IPS-15b (cell line): Measurements from ENCODE around the gene PEX5L.
"Not testable (repeated sequence)": the region's sequence is repeated elsewhere in the genome, so short reads cannot be mapped to it uniquely, and the experiment has no call there.

Source experiments
- H3K27me3 ChIP-seq: one replicate; pipeline ENCODE4 v1.6.1; 2013; ENCODE audit warnings: low read length; ENCODE audit not compliant: control insufficient read depth, insufficient read depth
- H3K36me3 ChIP-seq: one replicate; pipeline ENCODE4 v1.6.1; 2013; ENCODE audit warnings: low read length; ENCODE audit not compliant: control insufficient read depth, insufficient read depth
- H3K4me1 ChIP-seq: one replicate; pipeline ENCODE4 v1.6.1; 2013; ENCODE audit warnings: mild to moderate bottlenecking, low read length; ENCODE audit not compliant: control insufficient read depth, insufficient read depth
- H3K4me3 ChIP-seq: one replicate; pipeline ENCODE4 v1.5.1; 2013; ENCODE audit warnings: low read depth, low read length
- H3K9ac ChIP-seq: one replicate; pipeline ENCODE4 v1.6.1; 2013; ENCODE audit warnings: low read depth, mild to moderate bottlenecking, low read length
- H3K9me3 ChIP-seq: one replicate; pipeline ENCODE4 v1.6.1; 2013; ENCODE audit warnings: mild to moderate bottlenecking, low read length; ENCODE audit not compliant: control insufficient read depth, insufficient read depth

PEX5L gene

DNA sequence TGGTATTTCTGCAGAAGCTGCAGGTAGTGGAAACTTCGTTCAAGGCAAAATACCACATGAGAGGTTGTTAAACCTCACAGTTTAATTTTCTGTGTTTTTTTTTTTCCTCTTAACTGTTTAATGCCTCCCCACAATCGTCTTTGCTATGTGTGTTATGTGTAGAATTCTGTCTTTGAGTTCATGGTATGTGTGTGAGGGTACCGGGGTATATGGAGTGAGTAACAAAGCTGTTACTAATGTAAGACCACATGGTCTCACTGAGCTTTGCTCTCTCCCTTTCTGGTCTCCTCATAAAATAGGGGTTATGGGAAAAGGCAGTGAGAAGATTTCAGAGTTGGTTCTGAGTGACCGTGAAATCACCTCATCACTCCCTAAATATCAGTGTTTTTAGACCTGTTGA, 240.3 kb downstream of the PEX5L start:
- H3K4me3 ChIP-seq, result no peak overlapping the region

DNA sequence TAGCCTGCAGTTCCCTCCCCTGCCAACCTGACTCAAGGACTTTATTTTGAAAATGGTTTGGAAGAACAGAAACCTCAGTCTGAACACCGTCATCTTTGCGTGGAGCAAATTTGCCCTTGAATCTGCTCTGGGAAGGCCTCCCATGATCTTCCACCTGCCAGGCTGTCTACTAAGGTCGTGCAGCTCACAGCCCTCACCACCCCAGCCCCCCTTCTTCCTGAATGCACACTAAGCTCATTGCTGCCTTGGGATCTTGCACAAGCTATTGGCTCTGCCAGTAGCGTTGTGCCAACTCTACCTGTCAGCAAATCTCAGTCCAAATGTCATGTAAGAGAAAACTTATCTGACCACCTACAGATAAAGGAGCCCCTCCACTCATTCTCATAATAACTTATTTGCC, 242.4 kb downstream of the PEX5L start:
- no peaks in the 10 kb centered on the region for H3K36me3 ChIP-seq
- H3K4me3 ChIP-seq, result no peak overlapping the region

More for the DNA sequence above, 240.3 kb downstream of the PEX5L start:
- Histone ChIP-seq H3K9me3 (no peaks in the 10 kb centered on the region), H3K36me3 (no peaks in the 10 kb centered on the region), H3K27me3 (no peaks in the 10 kb centered on the region), H3K9ac (no peak overlapping the region), H3K4me1 (no peaks in the 10 kb centered on the region)

DNA sequence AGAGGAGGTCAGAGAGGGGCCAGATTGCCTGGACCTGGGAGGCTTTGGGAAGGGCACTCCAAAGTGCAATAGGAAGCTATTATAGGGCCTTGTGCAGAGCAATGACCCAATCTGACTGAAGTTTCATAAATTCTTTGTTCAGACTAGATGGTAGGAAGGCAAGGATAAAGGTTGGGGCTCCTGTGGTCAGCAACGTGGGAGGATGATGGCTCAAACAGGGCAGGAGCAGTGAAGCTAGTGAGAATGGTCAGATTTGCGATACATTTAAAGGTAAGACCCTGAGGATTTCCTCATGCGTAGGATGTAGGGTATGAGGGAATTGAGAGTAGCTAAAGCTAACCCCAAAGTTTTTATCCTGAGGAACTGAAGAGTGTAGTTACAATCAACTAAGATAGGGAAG, 244.9 kb downstream of the PEX5L start:
- Histone ChIP-seq H3K36me3 (no peaks in the 10 kb centered on the region), H3K9me3 (no peaks in the 10 kb centered on the region), H3K4me1 (no peaks in the 10 kb centered on the region), H3K4me3 (no peak overlapping the region), H3K9ac (no peak overlapping the region), H3K27me3 (no peaks in the 10 kb centered on the region)

More for the DNA sequence above, 242.4 kb downstream of the PEX5L start:
- no peaks in the 10 kb centered on the region for H3K4me1 ChIP-seq
- no peaks in the 10 kb centered on the region for H3K27me3 ChIP-seq
- no peaks in the 10 kb centered on the region for H3K9me3 ChIP-seq
- no peak overlapping the region for H3K9ac ChIP-seq

DNA sequence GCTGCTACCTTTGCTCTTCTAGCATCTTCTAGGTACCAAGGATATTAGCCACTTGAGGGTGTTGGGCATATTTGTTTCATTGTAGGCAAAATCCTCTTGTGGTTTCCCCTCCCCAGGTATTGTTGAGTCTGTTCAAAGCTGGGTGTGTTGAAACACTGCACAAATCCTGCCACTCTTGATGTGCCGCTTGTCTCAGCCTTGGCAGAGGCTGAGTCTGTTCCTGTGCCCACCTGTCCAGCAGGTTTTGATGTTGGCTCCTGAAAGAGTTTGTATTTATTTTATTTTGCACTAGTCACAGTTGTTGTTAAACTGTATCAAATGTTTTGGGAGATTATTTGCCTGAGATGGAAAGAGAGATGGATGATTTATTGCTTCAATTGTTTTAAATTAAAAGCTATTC, 247.7 kb downstream of the PEX5L start:
- Histone ChIP-seq H3K36me3 (peaks cover 3% of the 10 kb centered on the region), H3K9me3 (no peaks in the 10 kb centered on the region), H3K9ac (no peak overlapping the region), H3K4me1 (no peaks in the 10 kb centered on the region), H3K27me3 (no peaks in the 10 kb centered on the region), H3K4me3 (no peak overlapping the region)

DNA sequence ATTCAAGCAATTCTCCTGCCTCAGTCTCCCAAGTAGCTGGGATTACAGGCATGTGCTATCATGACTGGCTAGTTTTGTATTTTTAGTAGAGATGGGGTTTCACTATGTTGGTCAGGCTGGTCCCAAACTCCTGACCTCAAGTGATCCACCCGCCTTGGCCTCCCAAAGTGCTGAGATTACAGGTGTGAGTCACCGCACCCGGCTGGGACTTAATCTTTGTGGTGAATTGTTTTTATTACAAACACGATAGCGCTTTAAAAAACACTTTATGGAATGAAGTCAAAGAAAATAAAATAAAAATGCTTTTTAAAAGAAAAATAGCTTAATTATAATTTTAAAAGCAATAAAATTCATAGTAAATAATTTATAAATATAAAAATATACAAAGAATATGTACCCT, 253.9 kb downstream of the PEX5L start:
- H3K9me3 ChIP-seq, H3K27me3 ChIP-seq, H3K4me1 ChIP-seq, H3K9ac ChIP-seq, H3K4me3 ChIP-seq: not testable (repeated sequence)
- H3K36me3 ChIP-seq, result peaks cover 13% of the 10 kb centered on the region

DNA sequence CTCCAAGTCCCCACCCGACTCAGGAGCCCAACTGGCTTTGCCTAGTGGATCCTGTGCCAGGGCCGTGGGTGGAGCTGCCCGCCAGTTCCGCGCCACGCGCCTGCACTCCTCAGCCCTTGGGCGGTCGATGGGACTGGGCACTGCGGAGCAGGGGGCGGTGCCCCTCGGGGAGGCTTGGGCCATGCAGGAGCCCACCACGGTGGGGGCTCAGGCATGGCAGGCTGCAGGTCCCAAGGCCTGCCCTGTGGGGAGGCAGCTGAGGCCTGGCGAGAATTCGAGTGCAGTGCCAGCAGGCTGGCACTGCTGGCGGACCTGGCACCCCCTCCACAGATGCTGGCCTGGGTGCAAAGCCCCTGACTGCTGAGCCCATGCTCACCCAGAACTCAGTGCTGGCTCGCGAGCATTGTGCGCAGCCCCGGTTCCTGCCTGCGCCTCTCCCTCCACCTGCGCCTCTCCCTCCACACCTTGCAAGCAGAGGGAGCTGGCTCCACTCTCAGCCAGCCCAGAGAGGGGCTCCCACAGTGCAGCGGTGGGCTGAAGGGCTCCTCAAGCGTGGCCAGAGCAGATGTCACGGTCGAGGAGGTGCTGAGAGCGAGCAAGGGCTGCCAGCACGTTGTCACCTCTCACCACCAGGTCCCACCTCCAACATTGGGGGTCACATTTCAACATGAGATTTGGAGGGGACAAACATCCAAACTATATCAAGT, 261.2 kb downstream of the PEX5L start:
- no peaks in the 10 kb centered on the region for H3K27me3 ChIP-seq
- H3K4me1 ChIP-seq, result peaks cover 17% of the 10 kb centered on the region
- H3K36me3 ChIP-seq, result peaks cover 5% of the 10 kb centered on the region
- no peak overlapping the region for H3K9ac ChIP-seq
- no peaks in the 10 kb centered on the region for H3K9me3 ChIP-seq
- no peak overlapping the region for H3K4me3 ChIP-seq

DNA sequence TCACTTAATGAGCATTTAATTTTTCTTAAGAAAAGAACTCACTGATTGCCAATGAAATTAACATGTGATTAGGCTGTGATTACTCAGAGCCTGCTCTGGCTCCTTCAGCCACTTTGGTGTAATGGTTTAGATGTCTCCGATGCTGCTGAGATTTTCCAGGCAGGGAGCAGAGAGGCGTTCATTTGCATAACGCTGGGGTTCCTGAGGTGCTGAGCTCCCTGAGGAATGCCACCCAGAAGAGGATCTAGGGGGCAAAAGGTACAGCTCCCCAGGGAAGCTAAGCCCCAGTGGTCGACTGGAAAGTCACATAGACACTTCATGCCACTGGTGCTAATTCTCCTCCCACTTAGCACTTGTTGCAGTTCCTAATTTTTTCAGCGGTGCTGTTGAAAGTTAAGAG, 264.4 kb downstream of the PEX5L start:
- no peaks in the 10 kb centered on the region for H3K27me3 ChIP-seq
- H3K4me3 ChIP-seq, result no peak overlapping the region
- no peaks in the 10 kb centered on the region for H3K9me3 ChIP-seq
- peaks cover 17% of the 10 kb centered on the region for H3K4me1 ChIP-seq
- peaks cover 5% of the 10 kb centered on the region for H3K36me3 ChIP-seq
- H3K9ac ChIP-seq, result no peak overlapping the region

DNA sequence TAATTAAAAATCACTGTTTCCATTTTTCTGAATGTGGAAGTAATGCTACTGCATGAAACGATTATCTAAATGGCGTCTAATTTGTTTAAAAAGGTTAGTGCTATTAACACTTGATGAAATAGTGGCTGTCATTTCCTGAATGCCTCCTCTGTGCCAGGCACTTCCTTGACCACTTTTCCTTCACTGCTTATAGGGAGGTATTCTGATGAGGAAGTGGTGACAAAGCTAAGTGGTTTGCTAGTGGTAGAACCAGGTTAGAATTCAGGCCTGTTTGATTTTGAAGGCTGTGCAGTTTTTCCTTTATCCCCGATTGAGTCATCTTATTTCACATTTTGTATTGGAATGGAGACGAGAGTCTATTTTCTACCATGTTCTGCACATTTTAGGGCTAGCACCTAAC, 264.9 kb downstream of the PEX5L start:
- H3K36me3 ChIP-seq, result peaks cover 5% of the 10 kb centered on the region
- no peak overlapping the region for H3K9ac ChIP-seq
- no peaks in the 10 kb centered on the region for H3K9me3 ChIP-seq
- H3K27me3 ChIP-seq, result no peaks in the 10 kb centered on the region
- H3K4me3 ChIP-seq, result no peak overlapping the region
- H3K4me1 ChIP-seq, result peaks cover 17% of the 10 kb centered on the region

DNA sequence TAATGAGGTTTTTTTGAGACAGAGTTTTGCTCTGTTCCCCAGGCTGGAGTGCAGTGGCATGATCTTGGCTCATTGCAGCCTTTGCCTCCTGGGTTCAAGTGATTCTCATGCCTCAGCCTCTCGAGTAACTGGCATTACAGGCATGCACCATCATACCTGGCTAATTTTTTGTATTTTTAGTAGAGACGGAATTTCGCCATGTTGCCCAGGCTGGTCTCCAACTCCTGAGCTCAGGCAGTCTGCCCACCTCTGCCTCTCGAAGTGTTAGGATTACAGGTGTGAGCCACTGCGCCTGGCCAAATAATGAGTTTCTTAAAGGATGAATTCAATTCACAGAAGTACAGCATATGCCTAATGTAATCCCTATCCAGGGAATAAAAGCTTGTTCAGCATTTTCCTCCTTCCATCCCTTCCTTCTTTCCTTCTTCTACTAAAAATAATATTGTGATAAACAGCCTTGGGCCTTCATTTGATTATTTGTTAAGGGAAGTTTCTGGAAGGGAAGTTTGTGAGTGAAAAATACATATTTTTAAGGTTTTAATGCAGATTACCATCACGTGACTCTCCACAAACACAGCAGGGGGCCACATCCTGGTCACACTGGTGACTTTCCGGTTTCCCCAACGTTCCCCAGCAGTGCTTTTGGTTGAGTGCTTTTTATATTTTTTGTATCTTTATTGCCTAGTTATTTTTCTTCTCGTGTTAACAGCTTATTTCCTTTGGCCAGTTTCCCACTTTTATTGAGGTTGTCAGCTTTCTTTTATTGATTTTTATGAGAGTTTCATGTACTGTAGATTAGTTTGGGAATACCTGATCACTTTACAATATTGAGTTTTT, 267.1 kb downstream of the PEX5L start:
- Histone ChIP-seq H3K9me3 (no peaks in the 10 kb centered on the region), H3K36me3 (peaks cover 3% of the 10 kb centered on the region), H3K27me3 (no peaks in the 10 kb centered on the region), H3K4me3 (no peak overlapping the region), H3K9ac (no peak overlapping the region), H3K4me1 (peaks cover 17% of the 10 kb centered on the region)

DNA sequence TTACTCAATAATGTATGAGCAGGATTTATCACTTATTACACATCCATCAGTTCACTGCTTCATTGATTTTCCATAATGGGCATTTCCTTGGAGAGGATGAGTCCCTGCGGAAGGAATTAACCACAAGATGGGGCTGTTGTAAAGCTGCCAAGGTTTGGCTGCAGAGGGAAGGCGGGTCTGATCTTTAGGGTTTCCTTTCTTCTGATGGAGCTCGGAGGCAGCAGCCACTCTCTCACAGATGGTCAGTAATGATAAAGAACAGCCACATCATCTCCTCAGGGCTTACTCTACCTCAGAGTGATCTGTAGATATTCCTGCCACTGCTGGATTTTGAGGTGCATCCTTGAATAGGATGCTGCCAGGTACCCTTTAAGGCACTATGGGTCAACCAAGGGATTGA, 268.7 kb downstream of the PEX5L start:
- no peaks in the 10 kb centered on the region for H3K9me3 ChIP-seq
- no peak overlapping the region for H3K9ac ChIP-seq

DNA sequence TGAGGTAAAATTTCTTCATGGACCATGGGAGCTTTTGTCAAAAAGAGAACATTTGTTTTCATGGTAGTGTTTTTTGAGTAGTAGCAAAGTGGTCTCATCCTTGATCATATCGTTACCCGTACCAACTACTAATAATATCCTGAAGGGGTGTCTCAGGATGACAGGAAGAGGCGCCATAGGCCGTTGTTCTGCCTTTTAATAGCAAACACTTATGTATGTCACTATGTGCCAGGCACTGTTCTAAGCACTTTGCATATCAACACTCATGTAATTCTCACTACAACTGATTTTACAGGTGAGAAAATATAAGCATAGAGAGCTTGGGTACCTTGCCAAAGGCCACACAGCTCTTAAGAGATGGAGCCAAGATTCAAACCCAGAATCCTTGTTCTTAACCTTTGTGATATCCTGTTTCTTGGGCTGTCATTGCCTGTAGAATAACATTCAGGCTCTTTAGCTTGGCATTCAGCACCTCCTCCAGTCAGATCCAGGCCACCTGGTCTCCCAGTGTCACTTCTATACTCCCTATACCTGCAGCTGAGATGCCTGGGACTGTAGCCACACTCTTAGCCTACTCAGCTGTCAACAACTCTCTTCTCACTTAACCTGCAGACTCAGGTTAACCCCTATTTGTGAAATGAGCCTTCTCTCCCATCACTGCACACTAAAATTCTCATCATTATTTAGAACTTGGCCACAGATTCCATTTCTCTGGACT, 270.2 kb downstream of the PEX5L start:
- peaks cover 6% of the 10 kb centered on the region for H3K36me3 ChIP-seq
- H3K9ac ChIP-seq, result no peak overlapping the region

More for the DNA sequence above, 268.7 kb downstream of the PEX5L start:
- H3K4me3 ChIP-seq, result no peak overlapping the region
- H3K36me3 ChIP-seq, result peaks cover 3% of the 10 kb centered on the region
- no peaks in the 10 kb centered on the region for H3K27me3 ChIP-seq
- H3K4me1 ChIP-seq, result peaks cover 17% of the 10 kb centered on the region

More for the DNA sequence above, 270.2 kb downstream of the PEX5L start:
- Histone ChIP-seq H3K27me3 (no peaks in the 10 kb centered on the region), H3K9me3 (no peaks in the 10 kb centered on the region), H3K4me3 (no peak overlapping the region), H3K4me1 (peaks cover 5% of the 10 kb centered on the region)
